ENCODE measurements around the gene GABRB3.

Gene GABRB3

DNA sequence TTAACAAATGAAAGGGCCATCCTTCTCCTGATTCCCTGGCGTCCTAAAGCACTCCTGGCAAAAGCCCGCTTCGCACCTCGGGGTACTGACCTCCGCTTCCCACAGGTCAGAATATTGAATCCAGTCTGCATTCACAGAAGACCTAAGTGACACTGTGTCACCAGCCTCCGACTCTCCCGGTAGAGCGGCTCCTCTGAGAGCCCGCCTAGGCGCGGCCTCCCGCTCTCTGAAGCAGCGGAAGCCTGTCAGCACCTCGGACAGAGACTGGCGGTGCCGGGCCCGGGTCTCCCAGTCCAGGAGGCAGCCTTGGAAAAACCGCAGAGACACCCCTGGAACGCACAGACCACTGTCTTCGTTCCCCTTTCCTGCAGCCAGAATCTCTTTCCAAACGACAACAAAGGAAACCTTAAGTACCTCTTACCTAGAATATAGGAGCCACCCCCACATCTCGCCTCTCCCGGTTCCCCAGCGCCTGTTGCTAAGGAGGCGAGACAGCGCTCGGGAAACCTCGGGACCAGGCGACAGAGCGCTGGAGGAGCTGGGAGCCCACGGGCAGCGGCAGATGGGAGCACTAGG lies 1.2 kb downstream of the GABRB3 start:
- Histone ChIP-seq H3K9me3 (ENCODE audit: severe bottlenecking) (no peaks in the 10 kb centered on the region), H3K4me3 (ENCODE audit: low read depth, low read length) (peak overlapping the region; percentile 46), H3K36me3 (peaks cover 23% of the 10 kb centered on the region), H3K27me3 (ENCODE audit: insufficient read depth, low read depth, severe bottlenecking) (no peaks in the 10 kb centered on the region), H3K27ac (peak overlapping the region; percentile 84)
- TF ChIP-seq, protein P1, sequence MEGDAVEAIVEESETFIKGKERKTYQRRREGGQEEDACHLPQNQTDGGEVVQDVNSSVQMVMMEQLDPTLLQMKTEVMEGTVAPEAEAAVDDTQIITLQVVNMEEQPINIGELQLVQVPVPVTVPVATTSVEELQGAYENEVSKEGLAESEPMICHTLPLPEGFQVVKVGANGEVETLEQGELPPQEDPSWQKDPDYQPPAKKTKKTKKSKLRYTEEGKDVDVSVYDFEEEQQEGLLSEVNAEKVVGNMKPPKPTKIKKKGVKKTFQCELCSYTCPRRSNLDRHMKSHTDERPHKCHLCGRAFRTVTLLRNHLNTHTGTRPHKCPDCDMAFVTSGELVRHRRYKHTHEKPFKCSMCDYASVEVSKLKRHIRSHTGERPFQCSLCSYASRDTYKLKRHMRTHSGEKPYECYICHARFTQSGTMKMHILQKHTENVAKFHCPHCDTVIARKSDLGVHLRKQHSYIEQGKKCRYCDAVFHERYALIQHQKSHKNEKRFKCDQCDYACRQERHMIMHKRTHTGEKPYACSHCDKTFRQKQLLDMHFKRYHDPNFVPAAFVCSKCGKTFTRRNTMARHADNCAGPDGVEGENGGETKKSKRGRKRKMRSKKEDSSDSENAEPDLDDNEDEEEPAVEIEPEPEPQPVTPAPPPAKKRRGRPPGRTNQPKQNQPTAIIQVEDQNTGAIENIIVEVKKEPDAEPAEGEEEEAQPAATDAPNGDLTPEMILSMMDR (IDR thresholded peaks at IDR 0.05; ENCODE audit: low read depth, low read length) = no peak
- DNase-seq = peak; percentile 41

DNA sequence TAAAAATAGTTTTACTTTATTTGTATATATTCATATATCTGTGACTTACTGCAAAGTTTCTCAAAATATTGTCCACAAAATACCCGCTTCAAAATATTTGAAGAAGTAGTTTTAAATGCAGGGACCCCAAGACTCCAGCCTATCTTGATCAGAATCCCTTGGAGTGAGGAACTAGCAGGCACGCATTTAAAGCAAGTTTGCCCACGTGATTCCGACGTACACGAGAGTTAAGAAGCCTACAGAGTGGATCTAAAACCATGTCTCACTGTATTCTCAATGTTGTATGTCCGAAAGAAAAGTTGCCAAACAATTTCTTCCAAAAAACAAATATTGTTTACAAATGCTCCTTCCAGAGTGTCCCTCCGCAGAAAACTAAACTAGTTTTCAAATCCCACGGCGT lies 1.7 kb downstream of the GABRB3 start:
- DNase-seq = peak; percentile 34
- no peaks in the 10 kb centered on the region for H3K9me3 ChIP-seq (ENCODE audit: severe bottlenecking)
- peak overlapping the region; percentile 46 for H3K4me3 ChIP-seq (ENCODE audit: low read depth, low read length)
- no peaks in the 10 kb centered on the region for H3K27me3 ChIP-seq (ENCODE audit: insufficient read depth, low read depth, severe bottlenecking)
- TF ChIP-seq, protein P1 (IDR thresholded peaks at IDR 0.05; ENCODE audit: low read depth, low read length) = no peak
- peak overlapping the region; percentile 84 for H3K27ac ChIP-seq
- peaks cover 25% of the 10 kb centered on the region for H3K36me3 ChIP-seq

DNA sequence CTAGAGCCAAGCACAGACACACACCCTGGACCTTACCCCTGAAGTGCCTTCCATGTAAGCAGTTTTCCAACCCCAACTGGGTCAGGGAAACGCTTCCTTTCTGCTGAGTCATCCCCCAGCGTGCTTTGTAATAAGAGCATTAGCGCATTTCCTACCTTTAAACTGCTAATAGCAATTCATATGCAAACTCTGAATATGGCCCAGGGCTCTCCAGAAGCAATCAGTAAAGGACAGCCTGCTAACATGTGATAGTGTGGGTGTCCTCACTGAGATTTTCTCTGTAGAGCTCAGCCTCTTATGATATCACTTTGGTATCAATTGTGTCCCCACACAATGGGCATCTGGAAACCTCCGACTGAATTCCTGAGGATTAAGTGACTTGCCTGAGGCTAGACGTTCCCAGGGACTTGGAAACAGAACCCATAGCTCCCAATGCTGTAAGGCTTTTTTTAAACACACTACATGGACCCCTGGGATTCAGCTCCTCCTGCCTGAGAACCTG lies 5.6 kb downstream of the GABRB3 start:
- Histone ChIP-seq H3K27me3 (ENCODE audit: insufficient read depth, low read depth, severe bottlenecking) (no peaks in the 10 kb centered on the region), H3K9me3 (ENCODE audit: severe bottlenecking) (no peaks in the 10 kb centered on the region), H3K27ac (no peak overlapping the region), H3K4me3 (ENCODE audit: low read depth, low read length) (no peak overlapping the region), H3K36me3 (peaks cover 40% of the 10 kb centered on the region)
- DNase-seq = no peak
- TF ChIP-seq, protein P1 (IDR thresholded peaks at IDR 0.05; ENCODE audit: low read depth, low read length) = no peak

DNA sequence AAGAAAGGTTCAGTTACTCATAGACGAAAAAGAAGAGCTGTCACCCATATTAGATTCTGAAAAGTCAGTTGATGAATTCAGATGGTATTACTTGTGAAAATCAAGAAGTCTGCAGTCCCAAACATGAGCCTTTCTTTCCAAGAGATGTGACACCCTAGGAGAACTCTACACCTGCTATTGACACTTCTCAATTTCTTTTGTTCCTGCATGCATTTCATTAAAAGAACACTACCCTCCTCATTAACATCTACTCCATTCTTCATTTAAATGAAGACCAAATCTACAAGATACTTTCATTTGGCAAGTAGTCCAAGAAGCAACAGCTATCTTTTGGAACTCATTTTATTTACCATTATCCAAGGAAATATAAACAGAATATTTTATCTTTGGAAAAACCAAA lies 6.6 kb downstream of the GABRB3 start:
- no peak for DNase-seq
- H3K27me3 ChIP-seq (ENCODE audit: insufficient read depth, low read depth, severe bottlenecking) = no peaks in the 10 kb centered on the region
- no peaks in the 10 kb centered on the region for H3K9me3 ChIP-seq (ENCODE audit: severe bottlenecking)
- peaks cover 33% of the 10 kb centered on the region for H3K36me3 ChIP-seq
- no peak overlapping the region for H3K27ac ChIP-seq
- H3K4me3 ChIP-seq (ENCODE audit: low read depth, low read length) = no peak overlapping the region
- TF ChIP-seq, protein P1 (IDR thresholded peaks at IDR 0.05; ENCODE audit: low read depth, low read length) = no peak

DNA sequence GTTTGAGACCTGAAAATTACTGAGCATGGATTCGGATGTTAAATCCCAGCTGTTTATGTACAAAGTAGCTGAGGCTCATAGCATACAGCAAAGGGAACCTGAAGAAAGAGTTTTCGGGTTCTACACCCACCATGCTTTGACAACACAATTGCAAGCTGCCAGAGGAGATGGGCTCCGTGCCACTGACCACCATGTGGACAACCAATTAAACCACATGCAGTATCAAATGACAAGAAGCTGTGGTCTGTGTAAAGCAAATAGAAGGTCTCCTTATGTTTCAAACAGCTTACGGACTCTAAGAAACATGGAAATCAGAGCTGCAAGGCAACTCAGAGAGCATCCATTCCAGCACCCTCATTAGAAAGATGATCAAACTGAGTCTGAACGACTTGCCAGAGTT lies 12.9 kb downstream of the GABRB3 start:
- H3K27ac ChIP-seq = no peak overlapping the region
- H3K36me3 ChIP-seq = peaks cover 11% of the 10 kb centered on the region
- no peak for DNase-seq
- TF ChIP-seq, protein P1 (IDR thresholded peaks at IDR 0.05; ENCODE audit: low read depth, low read length) = no peak
- H3K27me3 ChIP-seq (ENCODE audit: insufficient read depth, low read depth, severe bottlenecking) = no peaks in the 10 kb centered on the region
- H3K9me3 ChIP-seq (ENCODE audit: severe bottlenecking) = no peaks in the 10 kb centered on the region
- H3K4me3 ChIP-seq (ENCODE audit: low read depth, low read length) = no peak overlapping the region

DNA sequence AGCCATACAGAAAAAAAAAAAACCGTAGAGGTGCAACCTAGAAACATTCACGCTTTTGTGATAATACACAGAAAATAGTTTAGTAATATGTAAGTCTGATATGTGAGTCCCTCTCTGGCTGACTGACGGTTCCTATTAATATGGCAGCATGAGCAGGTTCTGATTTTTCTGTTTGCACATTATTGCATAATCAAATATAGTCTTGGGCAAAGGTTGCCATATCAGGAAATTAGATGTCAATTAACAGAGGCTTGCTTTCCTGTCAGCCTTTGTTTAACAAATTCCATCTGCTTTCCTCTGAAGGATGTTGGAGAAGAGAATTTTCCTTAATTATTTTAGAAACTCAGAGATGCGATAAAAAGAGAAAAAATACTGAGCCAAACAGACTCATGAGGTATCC lies 14.8 kb downstream of the GABRB3 start:
- H3K36me3 ChIP-seq = peaks cover 17% of the 10 kb centered on the region
- no peaks in the 10 kb centered on the region for H3K27me3 ChIP-seq (ENCODE audit: insufficient read depth, low read depth, severe bottlenecking)
- no peak overlapping the region for H3K27ac ChIP-seq
- TF ChIP-seq, protein P1 (IDR thresholded peaks at IDR 0.05; ENCODE audit: low read depth, low read length) = no peak
- no peak for DNase-seq
- no peaks in the 10 kb centered on the region for H3K9me3 ChIP-seq (ENCODE audit: severe bottlenecking)
- H3K4me3 ChIP-seq (ENCODE audit: low read depth, low read length) = no peak overlapping the region

All from WERI-Rb-1 (cell line).